GM12892 (cell line): ENCODE results near the gene ZDHHC3.

Source experiments
- POLR2A ChIP-seq: IDR thresholded peaks from 2 replicates; pipeline ENCODE4 v1.6.1; 2011; ENCODE audit warnings: low read depth, low read length, control low read depth
- POLR2AphosphoS5 ChIP-seq: IDR thresholded peaks from 2 replicates; pipeline ENCODE4 v1.6.1; 2011; ENCODE audit warnings: low read depth, low read length, control low read depth
- TAF1 ChIP-seq: IDR thresholded peaks from 2 replicates; pipeline ENCODE4 v1.6.1; 2011; ENCODE audit warnings: low read depth, mild to moderate bottlenecking, control low read depth, low read length, borderline replicate concordance

- no peak for TF ChIP-seq TAF1
- no peak for TF ChIP-seq POLR2A
- TF ChIP-seq POLR2AphosphoS5: no peak
Measured at GRCh38 chr3:44929782-44930181, 46.2 kb downstream of the ZDHHC3 start.
